Spleen (tissue), 7 donors: ENCODE data around the gene DCP2.

Source experiments
- POLR2AphosphoS5 ChIP-seq, 3 donors: sonication (generic); formaldehyde crosslinking; IDR thresholded peaks; one replicate each; pipeline ENCODE4 v1.5.1; 2017; ENCODE audit warnings: antibody characterized with exemption in 3 of 3
- TF ChIP-seq, protein P1 (sequence below), 11 experiments: fragments of 200-600 bp in 7 of 11; fragments of 450-650 bp in 4 of 11; sonication (generic) in 4 of 11; IDR thresholded peaks in 8 of 11; conservative IDR thresholded peaks in 3 of 11; 1 replicate in 7 of 11; 2 replicates in 4 of 11; pipeline versions ENCODE4 v1.4.0 to v1.8.0; 2016 to 2021; ENCODE audit warnings: antibody characterized with exemption in 11 of 11, inconsistent platforms in 4 of 11, mild to moderate bottlenecking in 1 of 11
- donor health status: DM: no; HTN: no; CAD: no; lungs with moderate emphysema.
- donor health status: DM: no; HTN: no; CAD: no.
- donor health status: DM: no; HTN: no; CAD: no.

DNA sequence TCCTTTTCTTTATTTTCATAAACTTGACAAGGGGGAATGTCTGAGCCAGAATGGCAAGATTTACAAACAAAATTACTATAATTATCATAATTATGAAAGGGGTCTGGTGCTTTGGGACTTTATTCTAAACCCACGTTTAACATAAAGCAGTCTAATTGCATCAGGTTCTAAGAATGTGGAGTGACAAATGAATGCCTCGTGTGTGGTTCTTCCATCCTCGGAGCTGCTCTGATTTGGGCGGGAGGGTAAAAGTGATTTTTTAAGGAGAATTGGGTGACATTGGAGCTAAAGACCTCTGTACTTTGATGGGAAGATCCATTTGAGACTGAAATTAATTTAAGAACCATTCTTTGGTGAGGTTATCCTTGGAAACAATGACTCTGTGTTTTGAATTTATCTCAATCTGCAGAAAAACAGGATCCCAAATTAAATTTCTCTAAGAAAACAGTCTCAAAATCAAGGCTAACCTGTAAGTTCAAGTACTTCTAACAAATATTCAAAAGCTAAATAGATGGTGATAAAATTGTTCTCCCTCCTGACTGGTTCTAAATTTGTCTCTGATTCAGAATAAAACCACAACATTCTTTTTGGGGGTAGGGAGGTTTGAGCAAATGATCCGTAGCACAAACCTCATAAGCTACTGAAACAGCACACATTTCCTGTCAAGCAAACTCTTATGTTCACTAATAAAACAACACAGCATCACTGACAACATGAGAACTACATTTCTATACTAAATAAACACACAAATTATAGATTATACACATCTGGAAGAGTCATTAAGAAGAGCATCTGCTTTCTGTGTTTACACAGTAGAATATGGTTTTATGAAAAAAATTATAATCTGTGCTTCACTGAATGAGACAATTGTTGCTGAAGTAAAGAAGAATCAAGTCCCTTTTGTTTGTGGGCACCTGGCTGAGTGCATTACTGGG lies 85.5 kb downstream of the DCP2 start:
- TF ChIP-seq, protein P1, sequence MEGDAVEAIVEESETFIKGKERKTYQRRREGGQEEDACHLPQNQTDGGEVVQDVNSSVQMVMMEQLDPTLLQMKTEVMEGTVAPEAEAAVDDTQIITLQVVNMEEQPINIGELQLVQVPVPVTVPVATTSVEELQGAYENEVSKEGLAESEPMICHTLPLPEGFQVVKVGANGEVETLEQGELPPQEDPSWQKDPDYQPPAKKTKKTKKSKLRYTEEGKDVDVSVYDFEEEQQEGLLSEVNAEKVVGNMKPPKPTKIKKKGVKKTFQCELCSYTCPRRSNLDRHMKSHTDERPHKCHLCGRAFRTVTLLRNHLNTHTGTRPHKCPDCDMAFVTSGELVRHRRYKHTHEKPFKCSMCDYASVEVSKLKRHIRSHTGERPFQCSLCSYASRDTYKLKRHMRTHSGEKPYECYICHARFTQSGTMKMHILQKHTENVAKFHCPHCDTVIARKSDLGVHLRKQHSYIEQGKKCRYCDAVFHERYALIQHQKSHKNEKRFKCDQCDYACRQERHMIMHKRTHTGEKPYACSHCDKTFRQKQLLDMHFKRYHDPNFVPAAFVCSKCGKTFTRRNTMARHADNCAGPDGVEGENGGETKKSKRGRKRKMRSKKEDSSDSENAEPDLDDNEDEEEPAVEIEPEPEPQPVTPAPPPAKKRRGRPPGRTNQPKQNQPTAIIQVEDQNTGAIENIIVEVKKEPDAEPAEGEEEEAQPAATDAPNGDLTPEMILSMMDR (IDR thresholded peaks at IDR 0.05 in 8 of 11, conservative IDR thresholded peaks at IDR 0.05 in 3 of 11) = no peak
- no peak for TF ChIP-seq POLR2AphosphoS5 (IDR thresholded peaks at IDR 0.05)
